Ishikawa (cell line): ENCODE measurements around the gene PDE4D.

Experiments
- CREB1 ChIP-seq: IDR thresholded peaks from 2 replicates; pipeline ENCODE4 v1.6.1; 2012; ENCODE audit warnings: low read depth
- RAD21 ChIP-seq: IDR thresholded peaks from 2 replicates; pipeline ENCODE4 v1.6.1; 2012; ENCODE audit warnings: low read depth
- TAF1 ChIP-seq: IDR thresholded peaks from 2 replicates; pipeline ENCODE4 v1.6.1; 2012; ENCODE audit warnings: low read depth, mild to moderate bottlenecking

DNA sequence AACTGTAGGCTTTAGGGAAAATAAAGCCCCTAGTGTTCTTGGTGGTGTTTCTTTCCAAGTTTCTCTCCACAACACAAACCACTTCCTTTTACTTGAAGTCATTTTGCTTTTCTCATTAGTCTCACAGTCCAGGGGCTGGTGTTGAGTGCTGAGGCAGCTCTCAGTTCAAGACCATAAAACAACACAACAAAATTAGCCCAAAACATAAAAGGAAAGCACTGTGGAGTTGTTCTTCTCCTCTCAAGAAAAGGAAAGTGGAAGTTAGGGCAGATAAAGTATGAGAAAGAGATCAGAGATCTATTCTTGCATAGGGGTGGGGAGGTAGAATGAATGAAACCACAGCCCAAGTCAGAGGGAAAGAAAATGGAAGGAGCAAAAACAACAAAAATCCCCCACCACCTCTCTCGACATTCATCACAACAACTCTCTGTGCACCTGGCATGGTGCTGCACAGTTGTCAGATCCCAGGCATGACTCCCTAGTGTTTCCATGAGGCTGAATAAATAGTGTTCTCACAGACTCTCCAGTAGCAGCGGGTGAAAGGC, 740.8 kb downstream of the PDE4D start:
- no peak for TF ChIP-seq RAD21
- no peak for TF ChIP-seq TAF1
- no peak for TF ChIP-seq CREB1
